CD8-positive, alpha-beta memory T cell (primary cell): ENCODE data around the gene STAP2. TPM values are rescaled to one million over a fixed set of nuclear protein-coding genes. Genes with fewer than 3 reads are reported as not detected.

ENCODE experiments used
- CTCF ChIA-PET: fragments of 350-600 bp; sonication (Branson Sonifier 250); formaldehyde crosslinking; loops from one replicate; lab custom pipeline; 2021; ENCODE audit warnings: antibody characterized with exemption; lab: Charles Lee
- POLR2A ChIA-PET: fragments of 350-600 bp; sonication (Branson Sonifier 250); formaldehyde crosslinking; loops from one replicate; lab custom pipeline; 2021; ENCODE audit warnings: antibody characterized with exemption; lab: Charles Lee
- DNase-seq, 5 donors: peaks; one replicate each; pipeline versions ENCODE4 v3.0.0 to v3.0.0-alpha.2; 2020 to 2022; ENCODE audit warnings: mixed read lengths in 1 of 5
- H3K27ac ChIP-seq: one replicate; pipeline ENCODE4 v1.7.0; 2013; ENCODE audit warnings: low read depth, mild to moderate bottlenecking, low read length, moderate library complexity
- H3K27me3 ChIP-seq: 2 replicates; pipeline ENCODE4 v1.7.0; 2013; ENCODE audit warnings: low read length, mild to moderate bottlenecking; ENCODE audit not compliant: insufficient read depth, poor library complexity, severe bottlenecking
- H3K36me3 ChIP-seq: 2 replicates; pipeline ENCODE4 v1.7.0; 2013; ENCODE audit warnings: mild to moderate bottlenecking, low read length, moderate library complexity; ENCODE audit not compliant: insufficient read depth
- H3K4me1 ChIP-seq: 2 replicates; pipeline ENCODE4 v1.7.0; 2013; ENCODE audit warnings: mild to moderate bottlenecking, low read length, moderate library complexity; ENCODE audit not compliant: insufficient read depth
- H3K4me3 ChIP-seq: 2 replicates; pipeline ENCODE4 v1.7.0; 2013; ENCODE audit warnings: mild to moderate bottlenecking, low read length
- H3K9me3 ChIP-seq: 2 replicates; pipeline ENCODE4 v1.7.0; 2013; ENCODE audit warnings: mild to moderate bottlenecking, low read length
- H3K27ac Mint-ChIP-seq, 8 donors: one replicate each; pipeline ENCODE4 v1.8.0; 2020 to 2021; ENCODE audit warnings: mixed read lengths in 8 of 8, mild to moderate bottlenecking in 6 of 8, inconsistent platforms in 3 of 8, moderate library complexity in 3 of 8
- H3K27me3 Mint-ChIP-seq, 2 donors: one replicate each; pipeline ENCODE4 v1.8.0; 2020 to 2021; ENCODE audit warnings: mixed read lengths in 2 of 2, mild to moderate bottlenecking in 1 of 2, moderate library complexity in 1 of 2
- H3K36me3 Mint-ChIP-seq, 3 donors: one replicate each; pipeline ENCODE4 v1.8.0; 2020 to 2021; ENCODE audit warnings: mixed read lengths in 3 of 3, inconsistent platforms in 1 of 3, mild to moderate bottlenecking in 1 of 3
- H3K4me1 Mint-ChIP-seq, 3 donors: one replicate each; pipeline ENCODE4 v1.8.0; 2020 to 2021; ENCODE audit warnings: mixed read lengths in 3 of 3, inconsistent platforms in 1 of 3, mild to moderate bottlenecking in 1 of 3
- H3K4me3 Mint-ChIP-seq, 7 donors: one replicate each; pipeline ENCODE4 v1.8.0; 2020 to 2021; ENCODE audit warnings: mixed read lengths in 7 of 7, mild to moderate bottlenecking in 6 of 7, moderate library complexity in 4 of 7, inconsistent platforms in 2 of 7
- H3K9me3 Mint-ChIP-seq, 5 donors: one replicate each; pipeline ENCODE4 v1.8.0; 2020 to 2022; ENCODE audit warnings: mixed read lengths in 5 of 5, mild to moderate bottlenecking in 3 of 5, moderate library complexity in 2 of 5, inconsistent platforms in 1 of 5
- polyA plus RNA-seq: library from polyadenylated mRNA; unstranded; fragments of 300-500 nt; fragmentation: Illumina TruSeq; gene quantifications from one replicate; pipeline ENCODE4 v1.2.3, GENCODE V29; 2021
- total RNA-seq, 2 experiments: library from RNA; stranded (reverse); gene quantifications; one replicate each; pipeline ENCODE4 v1.2.3, GENCODE V29; 2021

Gene STAP2
- total and polyA plus RNA-seq, 3 experiments from 2014 or later: 1.8 to 6.1 (median 3.9) TPM

GRCh38 chr19:4372165-4373012 lies 33.8 kb upstream of the STAP2 start:
- Histone ChIP-seq H3K27ac (peak overlapping the region; percentile 6), H3K27me3 (no peaks in the 10 kb centered on the region), H3K9me3 (no peaks in the 10 kb centered on the region), H3K4me3 (no peak overlapping the region), H3K36me3 (no peaks in the 10 kb centered on the region), H3K4me1 (peaks cover 55% of the 10 kb centered on the region)
- Mint-ChIP-seq H3K9me3 (no peaks in the 10 kb centered on the region), H3K27ac (peak overlapping the region in 5 of 8 donors; percentile 37 to 93 (median 45)), H3K36me3 (peaks cover 0 to 14% (median 0%) of the 10 kb centered on the region in 3 donors), H3K4me1 (peaks cover 40 to 72% (median 45%) of the 10 kb centered on the region in 3 donors), H3K27me3 (peaks cover 0 to 1% of the 10 kb centered on the region in 2 donors), H3K4me3 (peak overlapping the region in 1 of 7 donors; percentile 61)
- CTCF ChIA-PET: interaction anchor here (0.6 kb wide), 1 partner anchor 402 kb away, joined by 3 read pairs; no protein-coding TSS in a partner anchor
- DNase-seq: no peak
- POLR2A ChIA-PET: no interaction called here

GRCh38 chr19:4371247-4372164 lies 32.9 kb upstream of the STAP2 start:
- H3K27me3 ChIP-seq: no peaks in the 10 kb centered on the region
- H3K9me3 Mint-ChIP-seq: no peaks in the 10 kb centered on the region
- peaks cover 0 to 1% of the 10 kb centered on the region in 2 donors for H3K27me3 Mint-ChIP-seq
- H3K36me3 ChIP-seq: no peaks in the 10 kb centered on the region
- ChIA-PET CTCF (no interaction called here), POLR2A (no interaction called here)
- H3K4me3 ChIP-seq: no peak overlapping the region
- peaks cover 48% of the 10 kb centered on the region for H3K4me1 ChIP-seq
- peaks cover 0 to 18% (median 0%) of the 10 kb centered on the region in 3 donors for H3K36me3 Mint-ChIP-seq
- peak overlapping the region; percentile 36 to 99 (median 80) for H3K27ac Mint-ChIP-seq
- H3K27ac ChIP-seq: no peak overlapping the region
- peak overlapping the region in 3 of 7 donors; percentile 24 to 93 (median 75) for H3K4me3 Mint-ChIP-seq
- no peak for DNase-seq
- peaks cover 37 to 65% (median 44%) of the 10 kb centered on the region in 3 donors for H3K4me1 Mint-ChIP-seq
- H3K9me3 ChIP-seq: no peaks in the 10 kb centered on the region

GRCh38 chr19:4370418-4371041 lies 31.9 kb upstream of the STAP2 start:
- Histone ChIP-seq H3K36me3 (peaks cover 5% of the 10 kb centered on the region), H3K27ac (peak overlapping the region; percentile 22), H3K4me3 (peak overlapping the region; percentile 75), H3K4me1 (peaks cover 48% of the 10 kb centered on the region), H3K9me3 (no peaks in the 10 kb centered on the region), H3K27me3 (no peaks in the 10 kb centered on the region)
- Mint-ChIP-seq H3K36me3 (peaks cover 0 to 22% (median 0%) of the 10 kb centered on the region in 3 donors), H3K27ac (peak overlapping the region; percentile 71 to 99 (median 84)), H3K4me3 (peak overlapping the region in 6 of 7 donors; percentile 11 to 97 (median 92)), H3K27me3 (peaks cover 0 to 1% of the 10 kb centered on the region in 2 donors), H3K4me1 (peaks cover 30 to 55% (median 34%) of the 10 kb centered on the region in 3 donors), H3K9me3 (no peaks in the 10 kb centered on the region)
- ChIA-PET POLR2A (interaction anchor here (0.5 to 1.4 kb wide), 6 partner anchors 9 to 124 kb away, joined by 4 to 9 read pairs (median 4); partner anchors contain the start of genes CHAF1A, SH3GL1 and YJU2), CTCF (interaction anchor here (0.6 to 2.1 kb wide), 18 partner anchors 9 to 103 kb away, joined by 3 to 10 read pairs (median 4); partner anchors contain the start of genes CHAF1A, MPND, SH3GL1 and UBXN6)
- DNase-seq: no peak

GRCh38 chr19:4369888-4370260 lies 31.2 kb upstream of the STAP2 start:
- H3K4me3 Mint-ChIP-seq: peak overlapping the region; percentile 80 to 97 (median 90)
- POLR2A ChIA-PET: interaction anchor here (1.0 to 1.4 kb wide), 6 partner anchors 10 to 123 kb away, joined by 3 to 9 read pairs (median 4); partner anchors contain the start of genes CHAF1A, MPND, SH3GL1 and YJU2
- Histone ChIP-seq H3K9me3 (no peaks in the 10 kb centered on the region), H3K4me1 (peaks cover 48% of the 10 kb centered on the region), H3K36me3 (peaks cover 5% of the 10 kb centered on the region), H3K4me3 (peak overlapping the region; percentile 75), H3K27me3 (no peaks in the 10 kb centered on the region), H3K27ac (peak overlapping the region; percentile 77)
- H3K9me3 Mint-ChIP-seq: no peaks in the 10 kb centered on the region
- peak; percentile 60 to 81 (median 63) for DNase-seq
- peaks cover 0 to 1% of the 10 kb centered on the region in 2 donors for H3K27me3 Mint-ChIP-seq
- H3K36me3 Mint-ChIP-seq: peaks cover 0 to 25% (median 0%) of the 10 kb centered on the region in 3 donors
- peak overlapping the region; percentile 79 to 99 (median 92) for H3K27ac Mint-ChIP-seq
- H3K4me1 Mint-ChIP-seq: peaks cover 29 to 52% (median 32%) of the 10 kb centered on the region in 3 donors
- CTCF ChIA-PET: interaction anchor here (0.6 to 2.1 kb wide), 18 partner anchors 10 to 102 kb away, joined by 3 to 10 read pairs (median 4); partner anchors contain the start of genes CHAF1A, MPND, SH3GL1 and UBXN6

GRCh38 chr19:4369109-4369887 lies 30.7 kb upstream of the STAP2 start:
- Histone ChIP-seq H3K27me3 (no peaks in the 10 kb centered on the region), H3K27ac (peak overlapping the region; percentile 77), H3K4me1 (peaks cover 47% of the 10 kb centered on the region), H3K36me3 (peaks cover 5% of the 10 kb centered on the region), H3K9me3 (no peaks in the 10 kb centered on the region), H3K4me3 (peak overlapping the region; percentile 75)
- Mint-ChIP-seq H3K4me1 (peaks cover 29 to 52% (median 32%) of the 10 kb centered on the region in 3 donors), H3K9me3 (no peaks in the 10 kb centered on the region), H3K27me3 (peaks cover 0 to 1% of the 10 kb centered on the region in 2 donors), H3K4me3 (peak overlapping the region; percentile 80 to 97 (median 90)), H3K27ac (peak overlapping the region; percentile 79 to 99 (median 94)), H3K36me3 (peaks cover 0 to 26% (median 0%) of the 10 kb centered on the region in 3 donors)
- peak; percentile 57 to 83 (median 74) for DNase-seq
- POLR2A ChIA-PET: interaction anchor here (1.0 to 1.4 kb wide), 6 partner anchors 10 to 123 kb away, joined by 3 to 9 read pairs (median 4); partner anchors contain the start of genes CHAF1A, MPND, SH3GL1 and YJU2
- CTCF ChIA-PET: interaction anchor here (0.9 to 2.1 kb wide), 18 partner anchors 10 to 102 kb away, joined by 3 to 10 read pairs (median 4); partner anchors contain the start of genes CHAF1A, MPND, SH3GL1 and UBXN6

- peak in 1 of 5 donors; percentile 27 for DNase-seq
- peaks cover 26 to 46% (median 28%) of the 10 kb centered on the region in 3 donors for H3K4me1 Mint-ChIP-seq
- H3K27ac Mint-ChIP-seq: peak overlapping the region; percentile 79 to 99 (median 95)
- peaks cover 0 to 34% (median 0%) of the 10 kb centered on the region in 3 donors for H3K36me3 Mint-ChIP-seq
- H3K9me3 Mint-ChIP-seq: no peaks in the 10 kb centered on the region
- POLR2A ChIA-PET: no interaction called here
- H3K27me3 Mint-ChIP-seq: peaks cover 0 to 1% of the 10 kb centered on the region in 2 donors
- H3K4me3 Mint-ChIP-seq: peak overlapping the region in 6 of 7 donors; percentile 82 to 97 (median 92)
- no peaks in the 10 kb centered on the region for H3K9me3 ChIP-seq
- H3K27ac ChIP-seq: peak overlapping the region; percentile 77
- no peak overlapping the region for H3K4me3 ChIP-seq
- no peaks in the 10 kb centered on the region for H3K27me3 ChIP-seq
- peaks cover 5% of the 10 kb centered on the region for H3K36me3 ChIP-seq
- peaks cover 37% of the 10 kb centered on the region for H3K4me1 ChIP-seq
- CTCF ChIA-PET: interaction anchor here (1.0 to 2.1 kb wide), 4 partner anchors 13 to 34 kb away, joined by 3 to 9 read pairs (median 3); partner anchors contain the start of gene CHAF1A
Measured at GRCh38 chr19:4368128-4368820, 29.6 kb upstream of the STAP2 start.
